Uterus (tissue), 4 donors: ENCODE measurements around the gene CDCA3. TPM values are rescaled to one million over a fixed set of nuclear protein-coding genes. Genes with fewer than 3 reads are reported as not detected.

Source experiments
- DNase-seq, 2 donors: peaks; one replicate each; pipeline ENCODE4 v3.0.0-alpha.2; 2019 to 2020
- H3K27ac ChIP-seq, 2 donors: fragments of 200-600 bp; sonication (generic); 1 replicate in 1 of 2; 2 replicates in 1 of 2; pipeline ENCODE4 v1.5.1; 2016 to 2018
- H3K27me3 ChIP-seq, 2 donors: fragments of 200-600 bp; sonication (generic); one replicate each; pipeline ENCODE4 v1.5.1; 2018 to 2019; ENCODE audit warnings: control low read depth in 1 of 2
- H3K36me3 ChIP-seq, 2 donors: fragments of 200-600 bp; sonication (generic); one replicate each; pipeline ENCODE4 v1.5.1; 2019; ENCODE audit warnings: control low read depth in 1 of 2
- H3K4me1 ChIP-seq, 2 donors: fragments of 200-600 bp; sonication (generic); one replicate each; pipeline ENCODE4 v1.5.1; 2018 to 2019; ENCODE audit warnings: control low read depth in 1 of 2
- H3K4me3 ChIP-seq, 2 donors: fragments of 200-600 bp; sonication (generic); 1 replicate in 1 of 2; 2 replicates in 1 of 2; pipeline ENCODE4 v1.5.1; 2018 to 2019; ENCODE audit warnings: mild to moderate bottlenecking in 1 of 2
- H3K9me3 ChIP-seq, 2 donors: fragments of 200-600 bp; sonication (generic); one replicate each; pipeline ENCODE4 v1.5.1; 2019; ENCODE audit warnings: control low read depth in 1 of 2
- CTCF ChIP-seq, 4 experiments: fragments of 200-600 bp in 2 of 4; fragments of 450-650 bp in 2 of 4; sonication (generic) in 2 of 4; IDR thresholded peaks; one replicate each; pipeline ENCODE4 v1.5.1; 2016 to 2019; ENCODE audit warnings: antibody characterized with exemption in 4 of 4, mild to moderate bottlenecking in 2 of 4, moderate library complexity in 1 of 4
- POLR2A ChIP-seq, 2 donors: fragments of 450-650 bp; IDR thresholded peaks; one replicate each; pipeline ENCODE4 v1.6.1; 2016; ENCODE audit warnings: antibody characterized with exemption in 2 of 2, mild to moderate bottlenecking in 1 of 2, moderate library complexity in 1 of 2
- intact Hi-C: fragments of 100-400 bp; cut with DNase I; formaldehyde crosslinking; loops from one replicate; pipeline ENCODE4 v1.15.1; 2023; ENCODE audit warnings: low total_unique reads
- total RNA-seq, 4 donors: library from RNA; depleted of rRNA in 3 of 4; stranded (reverse); fragments of >200 nt in 3 of 4; gene quantifications; one replicate each; pipeline versions ENCODE4 v1.1.0 to v1.2.4, GENCODE V29; 2014 to 2023
- donor health status: DM: yes; HTN: yes; CAD: no.

Gene CDCA3
- total RNA-seq, 4 donors from 2014 or later = 0.76 to 9.6 TPM; not detected in 2

GRCh38 chr12:6825398-6826124 lies 25.5 kb downstream of the CDCA3 start:
- H3K27me3 ChIP-seq = peaks cover 0 to 4% of the 10 kb centered on the region in 2 donors
- peaks cover 5 to 6% of the 10 kb centered on the region in 2 donors for H3K4me1 ChIP-seq
- H3K4me3 ChIP-seq = peak overlapping the region; percentile 13 to 18
- no peaks in the 10 kb centered on the region for H3K9me3 ChIP-seq
- intact Hi-C loops = loop anchor here (10.0 kb wide), 1 partner anchor 71 kb away; the partner anchor contains the start of gene MLF2
- peak; percentile 85 to 93 (median 90) for TF ChIP-seq CTCF (IDR thresholded peaks at IDR 0.05)
- TF ChIP-seq POLR2A (IDR thresholded peaks at IDR 0.05) = peak in 1 of 2 donors; percentile 29
- no peaks in the 10 kb centered on the region for H3K36me3 ChIP-seq
- H3K27ac ChIP-seq = peak overlapping the region; percentile 90 to 97
- DNase-seq = peak; percentile 88 to 89

DNA sequence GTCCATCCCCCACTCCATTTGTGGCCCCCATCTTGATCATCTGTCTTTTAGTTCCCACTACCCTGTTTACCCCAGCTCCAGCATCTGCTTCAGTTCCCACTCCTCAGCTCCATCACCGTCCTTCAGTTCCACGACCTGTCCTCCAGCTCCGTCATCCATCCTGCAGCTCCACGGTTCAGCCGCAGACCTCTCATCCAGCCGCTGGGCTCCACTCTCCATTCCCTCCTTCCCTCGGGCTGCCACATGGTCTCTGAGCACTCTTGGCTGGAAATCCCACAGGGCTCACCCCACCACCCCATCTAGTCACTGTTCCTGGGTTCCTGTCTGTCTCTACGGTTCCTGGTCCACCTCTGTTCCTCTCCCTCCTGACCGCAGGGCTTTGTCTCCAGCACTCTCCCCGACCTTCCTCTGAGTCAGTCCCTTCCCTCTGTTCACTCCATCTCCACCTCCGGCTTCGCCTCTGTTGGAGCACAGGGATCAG lies 26.1 kb downstream of the CDCA3 start:
- intact Hi-C loops = loop anchor here (10.0 kb wide), 1 partner anchor 70 kb away; the partner anchor contains the start of gene MLF2
- Histone ChIP-seq H3K4me3 (peak overlapping the region; percentile 13 to 18), H3K36me3 (no peaks in the 10 kb centered on the region), H3K27ac (peak overlapping the region in 1 of 2 donors; percentile 24), H3K9me3 (no peaks in the 10 kb centered on the region), H3K4me1 (peaks cover 0 to 5% of the 10 kb centered on the region in 2 donors), H3K27me3 (peaks cover 0 to 4% of the 10 kb centered on the region in 2 donors)
- TF ChIP-seq POLR2A (IDR thresholded peaks at IDR 0.05) (no peak), CTCF (IDR thresholded peaks at IDR 0.05) (no peak)
- DNase-seq = no peak

GRCh38 chr12:6824085-6824775 lies 26.9 kb downstream of the CDCA3 start:
- H3K27me3 ChIP-seq = peaks cover 0 to 4% of the 10 kb centered on the region in 2 donors
- no peaks in the 10 kb centered on the region for H3K9me3 ChIP-seq
- peaks cover 0 to 5% of the 10 kb centered on the region in 2 donors for H3K4me1 ChIP-seq
- intact Hi-C loops = loop anchor here (10.0 kb wide), 1 partner anchor 69 kb away; the partner anchor contains the start of gene MLF2
- DNase-seq = no peak
- no peak for TF ChIP-seq POLR2A (IDR thresholded peaks at IDR 0.05)
- no peak for TF ChIP-seq CTCF (IDR thresholded peaks at IDR 0.05)
- no peak overlapping the region for H3K4me3 ChIP-seq
- H3K27ac ChIP-seq = no peak overlapping the region
- no peaks in the 10 kb centered on the region for H3K36me3 ChIP-seq

DNA sequence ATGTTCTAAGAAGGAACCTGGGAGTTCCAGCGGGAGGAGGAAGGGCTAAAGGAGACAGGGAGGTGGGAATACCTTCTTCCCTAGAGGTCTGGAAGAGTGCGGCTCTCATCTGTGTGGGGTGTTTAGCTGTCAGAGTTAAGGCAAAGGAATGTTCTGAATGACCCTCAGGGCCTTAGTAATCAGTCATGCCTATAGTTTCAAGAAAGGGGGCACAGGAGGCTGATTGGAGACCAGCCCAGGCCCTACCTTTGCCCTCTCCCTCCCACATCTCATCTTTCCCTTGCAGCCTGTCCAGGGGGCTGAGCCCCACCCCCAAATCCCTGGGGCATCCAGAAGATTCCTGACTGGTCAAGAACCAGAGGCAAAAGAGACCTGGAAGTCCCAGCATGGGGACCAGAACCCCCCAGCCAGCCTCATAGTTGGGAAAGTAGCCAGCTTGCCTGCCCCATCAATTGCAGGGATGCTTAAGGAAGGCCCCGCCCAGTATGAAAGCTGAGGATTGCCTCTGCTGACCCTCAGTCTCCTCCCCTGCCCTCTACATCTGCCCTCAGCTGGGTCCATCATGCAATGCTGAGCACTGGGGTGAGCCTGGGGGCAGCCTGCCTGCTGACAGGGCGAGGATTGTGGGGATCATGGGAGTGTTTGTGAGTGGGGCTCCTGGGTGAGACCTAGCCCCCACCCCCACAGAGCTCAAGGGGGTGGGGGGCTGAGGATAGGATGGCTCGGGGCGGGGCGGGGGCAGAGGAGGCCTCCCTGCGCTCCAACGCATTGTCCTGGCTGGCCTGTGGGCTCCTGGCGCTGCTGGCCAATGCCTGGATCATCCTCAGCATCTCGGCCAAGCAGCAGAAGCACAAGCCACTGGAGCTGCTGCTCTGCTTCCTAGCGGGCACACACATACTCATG lies 27.7 kb downstream of the CDCA3 start:
- peaks cover 0 to 5% of the 10 kb centered on the region in 2 donors for H3K4me1 ChIP-seq

More for the DNA sequence above, 27.7 kb downstream of the CDCA3 start:
- intact Hi-C loops = loop anchor here (10.0 kb wide), 1 partner anchor 69 kb away; the partner anchor contains the start of gene MLF2
- no peak for DNase-seq
- no peak for TF ChIP-seq POLR2A (IDR thresholded peaks at IDR 0.05)
- no peak for TF ChIP-seq CTCF (IDR thresholded peaks at IDR 0.05)
- no peak overlapping the region for H3K27ac ChIP-seq
- H3K27me3 ChIP-seq = peaks cover 0 to 4% of the 10 kb centered on the region in 2 donors
- H3K9me3 ChIP-seq = no peaks in the 10 kb centered on the region
- no peaks in the 10 kb centered on the region for H3K36me3 ChIP-seq
- H3K4me3 ChIP-seq = no peak overlapping the region
